ENCODE results near the gene ZMYM2.

Gene ZMYM2

DNA sequence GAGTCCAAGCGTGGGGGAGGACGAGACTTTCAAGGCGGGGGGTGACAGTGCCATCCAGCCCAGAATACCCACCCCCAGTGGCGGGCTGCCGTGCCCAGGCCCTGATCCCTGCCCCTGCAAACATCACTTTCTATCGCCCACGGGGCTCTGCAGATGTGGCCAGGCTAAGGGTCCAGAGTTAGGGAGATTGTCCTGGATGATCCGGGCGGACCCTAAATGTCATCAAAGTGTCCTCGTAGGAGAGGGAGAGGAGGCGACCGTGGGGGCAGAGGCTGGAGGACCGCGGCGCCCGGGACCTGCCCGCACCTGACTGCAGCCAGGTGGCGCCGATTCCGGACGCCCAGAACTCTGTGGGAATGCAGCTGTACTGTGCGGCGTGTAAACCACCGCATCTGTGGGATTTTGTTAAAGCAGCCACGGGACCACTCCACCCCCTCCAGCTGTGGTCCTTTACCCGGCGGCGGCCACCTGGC is 170.0 kb downstream of the ZMYM2 start:
- Histone ChIP-seq H3K9me2 (replicated peaks; ENCODE audit: low read depth, low read length) (no peaks in the 10 kb centered on the region), H3K9ac (ENCODE audit: low read depth, low read length, poor library complexity, severe bottlenecking) (peak overlapping the region; percentile 76), H3K27me3 (ENCODE audit: insufficient read depth, low read length, poor library complexity, severe bottlenecking) (no peaks in the 10 kb centered on the region), H2AFZ (ENCODE audit: low read length) (peak overlapping the region; percentile 90), H3K9me3 (ENCODE audit: insufficient read depth, low read depth, low read length) (no peaks in the 10 kb centered on the region), H3K4me1 (ENCODE audit: insufficient read depth, low read length, poor library complexity, severe bottlenecking) (peaks cover 11% of the 10 kb centered on the region), H3K4me3 (ENCODE audit: low read length, poor library complexity, severe bottlenecking) (peak overlapping the region; percentile 78), H3K79me2 (ENCODE audit: insufficient read depth, low read length) (no peaks in the 10 kb centered on the region), H3K4me2 (ENCODE audit: low read depth, low read length, poor library complexity, severe bottlenecking) (peak overlapping the region; percentile 93), H3K36me3 (ENCODE audit: insufficient read depth, low read length) (no peaks in the 10 kb centered on the region), H4K20me1 (ENCODE audit: insufficient read depth, low read length, poor library complexity, severe bottlenecking) (no peaks in the 10 kb centered on the region), H3F3A (ENCODE audit: low read depth) (no peaks in the 10 kb centered on the region)
- TF ChIP-seq EZH2phosphoT487 (IDR thresholded peaks at IDR 0.05; ENCODE audit: borderline replicate concordance), result no peak
- TF ChIP-seq, protein P1, sequence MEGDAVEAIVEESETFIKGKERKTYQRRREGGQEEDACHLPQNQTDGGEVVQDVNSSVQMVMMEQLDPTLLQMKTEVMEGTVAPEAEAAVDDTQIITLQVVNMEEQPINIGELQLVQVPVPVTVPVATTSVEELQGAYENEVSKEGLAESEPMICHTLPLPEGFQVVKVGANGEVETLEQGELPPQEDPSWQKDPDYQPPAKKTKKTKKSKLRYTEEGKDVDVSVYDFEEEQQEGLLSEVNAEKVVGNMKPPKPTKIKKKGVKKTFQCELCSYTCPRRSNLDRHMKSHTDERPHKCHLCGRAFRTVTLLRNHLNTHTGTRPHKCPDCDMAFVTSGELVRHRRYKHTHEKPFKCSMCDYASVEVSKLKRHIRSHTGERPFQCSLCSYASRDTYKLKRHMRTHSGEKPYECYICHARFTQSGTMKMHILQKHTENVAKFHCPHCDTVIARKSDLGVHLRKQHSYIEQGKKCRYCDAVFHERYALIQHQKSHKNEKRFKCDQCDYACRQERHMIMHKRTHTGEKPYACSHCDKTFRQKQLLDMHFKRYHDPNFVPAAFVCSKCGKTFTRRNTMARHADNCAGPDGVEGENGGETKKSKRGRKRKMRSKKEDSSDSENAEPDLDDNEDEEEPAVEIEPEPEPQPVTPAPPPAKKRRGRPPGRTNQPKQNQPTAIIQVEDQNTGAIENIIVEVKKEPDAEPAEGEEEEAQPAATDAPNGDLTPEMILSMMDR (conservative IDR thresholded peaks at IDR 0.05; ENCODE audit: low read length), result peak; percentile 46

DNA sequence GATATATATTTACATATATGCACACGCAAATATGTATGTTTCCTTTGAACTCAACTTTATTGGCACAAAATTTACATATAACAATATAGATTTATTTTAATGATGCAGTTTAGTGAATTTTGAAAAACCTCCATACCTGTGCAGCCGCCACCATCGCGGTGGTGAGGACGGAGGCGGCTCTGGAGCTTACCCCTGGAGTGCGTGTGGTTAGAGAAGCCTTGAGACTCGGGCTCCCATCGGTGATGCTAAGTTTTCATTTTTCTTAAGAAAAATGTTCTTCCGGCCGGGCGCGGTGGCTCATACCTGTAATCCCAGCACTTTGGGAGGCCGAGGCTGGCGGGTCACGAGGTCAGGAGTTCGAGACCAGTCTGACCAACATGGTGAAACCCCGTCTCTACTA is 170.5 kb downstream of the ZMYM2 start:
- Histone ChIP-seq H3K4me1 (ENCODE audit: insufficient read depth, low read length, poor library complexity, severe bottlenecking) (peaks cover 11% of the 10 kb centered on the region), H3K4me3 (ENCODE audit: low read length, poor library complexity, severe bottlenecking) (peak overlapping the region; percentile 78), H3K36me3 (ENCODE audit: insufficient read depth, low read length) (no peaks in the 10 kb centered on the region), H4K20me1 (ENCODE audit: insufficient read depth, low read length, poor library complexity, severe bottlenecking) (no peaks in the 10 kb centered on the region), H3F3A (ENCODE audit: low read depth) (no peaks in the 10 kb centered on the region), H3K9ac (ENCODE audit: low read depth, low read length, poor library complexity, severe bottlenecking) (peak overlapping the region; percentile 76), H2AFZ (ENCODE audit: low read length) (peak overlapping the region; percentile 90; the same call in 1 of the 2 replicates), H3K9me3 (ENCODE audit: insufficient read depth, low read depth, low read length) (no peaks in the 10 kb centered on the region), H3K9me2 (replicated peaks; ENCODE audit: low read depth, low read length) (no peaks in the 10 kb centered on the region), H3K27me3 (ENCODE audit: insufficient read depth, low read length, poor library complexity, severe bottlenecking) (no peaks in the 10 kb centered on the region), H3K4me2 (ENCODE audit: low read depth, low read length, poor library complexity, severe bottlenecking) (peak overlapping the region; percentile 93), H3K79me2 (ENCODE audit: insufficient read depth, low read length) (no peaks in the 10 kb centered on the region)
- TF ChIP-seq, protein P1 (conservative IDR thresholded peaks at IDR 0.05; ENCODE audit: low read length), result no peak
- TF ChIP-seq EZH2phosphoT487 (IDR thresholded peaks at IDR 0.05; ENCODE audit: borderline replicate concordance), result no peak

DNA sequence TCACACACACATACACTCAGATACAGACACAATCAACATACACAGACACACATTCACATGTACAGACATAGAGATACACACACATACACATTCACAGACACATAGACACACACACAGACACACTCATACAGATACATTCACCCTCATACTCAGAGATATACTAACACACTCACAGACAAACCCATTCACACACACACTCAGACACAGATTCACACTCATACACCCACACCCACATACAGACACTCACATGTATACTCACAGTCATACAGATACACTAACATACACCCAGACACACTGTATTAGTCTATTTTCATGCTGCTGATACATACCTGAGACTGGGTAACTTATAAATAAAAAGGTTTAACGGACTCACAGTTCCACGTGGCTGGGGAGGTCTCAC is 171.5 kb downstream of the ZMYM2 start:
- TF ChIP-seq EZH2phosphoT487 (IDR thresholded peaks at IDR 0.05; ENCODE audit: borderline replicate concordance), result no peak
- TF ChIP-seq, protein P1 (conservative IDR thresholded peaks at IDR 0.05; ENCODE audit: low read length), result no peak
- Histone ChIP-seq H3K36me3 (ENCODE audit: insufficient read depth, low read length) (no peaks in the 10 kb centered on the region), H3K4me3 (ENCODE audit: low read length, poor library complexity, severe bottlenecking) (no peak overlapping the region), H3K9ac (ENCODE audit: low read depth, low read length, poor library complexity, severe bottlenecking) (no peak overlapping the region), H4K20me1 (ENCODE audit: insufficient read depth, low read length, poor library complexity, severe bottlenecking) (no peaks in the 10 kb centered on the region), H3K9me3 (ENCODE audit: insufficient read depth, low read depth, low read length) (no peaks in the 10 kb centered on the region), H3K9me2 (replicated peaks; ENCODE audit: low read depth, low read length) (no peaks in the 10 kb centered on the region), H3K4me2 (ENCODE audit: low read depth, low read length, poor library complexity, severe bottlenecking) (no peak overlapping the region), H3F3A (ENCODE audit: low read depth) (no peaks in the 10 kb centered on the region), H3K79me2 (ENCODE audit: insufficient read depth, low read length) (no peaks in the 10 kb centered on the region), H3K27me3 (ENCODE audit: insufficient read depth, low read length, poor library complexity, severe bottlenecking) (no peaks in the 10 kb centered on the region), H2AFZ (ENCODE audit: low read length) (no peak overlapping the region), H3K4me1 (ENCODE audit: insufficient read depth, low read length, poor library complexity, severe bottlenecking) (peaks cover 11% of the 10 kb centered on the region)

All from Loucy (cell line).